GM23248 (cell line): ENCODE measurements around the gene ST6GALNAC3.

Experiments
- EZH2 ChIP-seq: fragments of 200-600 bp; sonication (generic); IDR thresholded peaks from 2 replicates; pipeline ENCODE4 v1.6.1; 2018; ENCODE audit warnings: antibody characterized with exemption, mild to moderate bottlenecking; ENCODE audit not compliant: insufficient read depth, poor library complexity, severe bottlenecking
- EZH2phosphoT487 ChIP-seq: fragments of 200-600 bp; sonication (generic); IDR thresholded peaks from 2 replicates; pipeline ENCODE4 v1.6.1; 2018; ENCODE audit warnings: antibody characterized with exemption, moderate library complexity, mild to moderate bottlenecking, low read depth; ENCODE audit not compliant: insufficient read depth

DNA sequence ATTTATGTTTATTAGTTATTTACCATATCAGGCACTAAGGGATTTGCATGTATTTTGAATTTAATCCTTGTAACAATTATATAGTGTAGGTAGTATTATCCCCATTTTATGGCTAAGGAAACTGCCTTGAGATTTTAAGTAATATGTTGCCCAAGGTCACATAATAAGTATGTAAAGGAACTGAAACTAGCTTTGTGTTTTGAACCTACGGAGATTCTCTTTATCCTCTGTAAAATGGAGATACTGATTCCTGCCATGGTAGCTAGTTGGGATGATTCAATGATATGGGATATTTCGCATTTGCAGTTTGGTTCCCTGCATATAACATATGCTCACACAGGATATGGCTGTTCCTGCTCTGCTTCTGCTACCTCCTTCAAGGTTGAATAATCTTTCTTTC is 144.3 kb downstream of the ST6GALNAC3 start:
- TF ChIP-seq EZH2 (no peak), EZH2phosphoT487 (no peak)
